HEK293 (cell line): ENCODE measurements around the gene CPT1C.

ENCODE experiments used
- CTCF ChIA-PET: fragments of 350-600 bp; formaldehyde crosslinking; extraction: SDS; loops from one replicate; lab custom pipeline; 2021; ENCODE audit warnings: antibody characterized with exemption; lab: Yijun Ruan, JAX
- POLR2A ChIA-PET: fragments of 300-600 bp; formaldehyde crosslinking; extraction: SDS; loops from one replicate; lab custom pipeline; 2020; ENCODE audit warnings: antibody characterized with exemption, inconsistent platforms; lab: Yijun Ruan, JAX
- H3K27ac ChIP-seq: fragments of 200-500 bp; sonication (Bioruptor generic); 2 replicates; pipeline ENCODE4 v1.5.1; 2014; ENCODE audit warnings: low read depth, low read length, control low read depth, inconsistent platforms; ENCODE audit errors: extremely low read depth
- H3K36me3 ChIP-seq, 2 experiments: fragments of 200-500 bp in 1 of 2; sonication (Bioruptor generic) in 1 of 2; 1 replicate in 1 of 2; 2 replicates in 1 of 2; pipeline ENCODE4 v1.5.1; 2014 to 2017; ENCODE audit warnings: inconsistent platforms in 2 of 2, low read length in 2 of 2; ENCODE audit not compliant: control insufficient read depth in 2 of 2, insufficient read depth in 1 of 2
- H3K4me1 ChIP-seq: fragments of 200-500 bp; sonication (Bioruptor generic); 2 replicates; pipeline ENCODE4 v1.5.1; 2014; ENCODE audit warnings: mild to moderate bottlenecking, low read length, inconsistent platforms; ENCODE audit not compliant: control insufficient read depth, insufficient read depth
- H3K4me3 ChIP-seq: 2 replicates; pipeline ENCODE4 v1.5.1; 2011; ENCODE audit warnings: low read depth, mild to moderate bottlenecking, control low read depth, low read length, moderate library complexity
- H3K9me3 ChIP-seq: fragments of 200-500 bp; sonication (Bioruptor generic); 2 replicates; pipeline ENCODE4 v1.5.1; 2014; ENCODE audit warnings: low read depth, low read length, inconsistent platforms; ENCODE audit not compliant: control insufficient read depth, insufficient read depth
- HOXA7 ChIP-seq: sonication (generic); formaldehyde crosslinking; IDR thresholded peaks from 2 replicates; pipeline ENCODE4 v1.8.1; 2022; ENCODE audit warnings: missing genetic modification reagents, borderline replicate concordance
- KLF1 ChIP-seq: fragments of 450-650 bp; formaldehyde crosslinking; IDR thresholded peaks from 2 replicates; pipeline ENCODE4 v1.5.1; 2016; ENCODE audit warnings: missing biosample characterization, missing genetic modification characterization
- KLF16 ChIP-seq: fragments of 450-650 bp; formaldehyde crosslinking; IDR thresholded peaks from 2 replicates; pipeline ENCODE4 v1.5.1; 2017; ENCODE audit warnings: missing biosample characterization, missing genetic modification characterization
- WT1 ChIP-seq: fragments of 450-650 bp; formaldehyde crosslinking; IDR thresholded peaks from 2 replicates; pipeline ENCODE4 v1.5.1; 2016; ENCODE audit warnings: missing biosample characterization, missing genetic modification characterization
- ZBTB17 ChIP-seq: fragments of 450-650 bp; formaldehyde crosslinking; IDR thresholded peaks from 2 replicates; pipeline ENCODE4 v1.5.1; 2016; ENCODE audit warnings: missing biosample characterization, missing genetic modification characterization
- ZNF266 ChIP-seq: fragments of 450-650 bp; formaldehyde crosslinking; IDR thresholded peaks from 2 replicates; pipeline ENCODE4 v1.5.1; 2016; ENCODE audit warnings: missing biosample characterization, missing genetic modification characterization, low read depth
- ZNF426 ChIP-seq: fragments of 450-650 bp; formaldehyde crosslinking; IDR thresholded peaks from 2 replicates; pipeline ENCODE4 v1.5.1; 2017; ENCODE audit warnings: missing biosample characterization, missing genetic modification characterization, mild to moderate bottlenecking, inconsistent platforms, moderate library complexity
- ZNF600 ChIP-seq: fragments of 450-650 bp; formaldehyde crosslinking; IDR thresholded peaks from 2 replicates; pipeline ENCODE4 v1.5.1; 2016; ENCODE audit warnings: missing biosample characterization, missing genetic modification characterization
- ZNF621 ChIP-seq: fragments of 450-650 bp; formaldehyde crosslinking; IDR thresholded peaks from 2 replicates; pipeline ENCODE4 v1.5.1; 2017; ENCODE audit warnings: missing biosample characterization, missing genetic modification characterization
- ZNF624 ChIP-seq: fragments of 450-650 bp; formaldehyde crosslinking; IDR thresholded peaks from 2 replicates; pipeline ENCODE4 v1.5.1; 2017; ENCODE audit warnings: missing biosample characterization, missing genetic modification characterization
- ZNF629 ChIP-seq: fragments of 450-650 bp; formaldehyde crosslinking; IDR thresholded peaks from 2 replicates; pipeline ENCODE4 v1.5.1; 2017; ENCODE audit warnings: missing biosample characterization, missing genetic modification characterization
- TF ChIP-seq, protein P1 (sequence below): fragments of 450-650 bp; formaldehyde crosslinking; IDR thresholded peaks from 2 replicates; pipeline ENCODE4 v1.5.1; 2016; ENCODE audit warnings: missing biosample characterization, missing genetic modification characterization
- TF ChIP-seq, protein P2 (sequence below): sonication (generic); formaldehyde crosslinking; IDR thresholded peaks from 2 replicates; pipeline ENCODE4 v1.8.1; 2022; ENCODE audit warnings: mild to moderate bottlenecking, moderate library complexity, missing genetic modification reagents
- TF ChIP-seq, protein P3 (sequence below): fragments of 450-650 bp; formaldehyde crosslinking; IDR thresholded peaks from 2 replicates; pipeline ENCODE4 v1.5.1; 2017; ENCODE audit warnings: missing biosample characterization, missing genetic modification characterization
- TF ChIP-seq, protein P4 (sequence below): fragments of 450-650 bp; formaldehyde crosslinking; IDR thresholded peaks from 2 replicates; pipeline ENCODE4 v1.5.1; 2016; ENCODE audit warnings: missing biosample characterization, missing genetic modification characterization, low read depth
- TF ChIP-seq, protein P5 (sequence below): fragments of 450-650 bp; formaldehyde crosslinking; IDR thresholded peaks from 2 replicates; pipeline ENCODE4 v1.5.1; 2016; ENCODE audit warnings: missing biosample characterization, missing genetic modification characterization
- TF ChIP-seq, protein P6 (sequence below): fragments of 450-650 bp; formaldehyde crosslinking; IDR thresholded peaks from 2 replicates; pipeline ENCODE4 v1.5.1; 2017; ENCODE audit warnings: missing biosample characterization, mild to moderate bottlenecking, missing genetic modification characterization, moderate library complexity

Gene CPT1C

DNA sequence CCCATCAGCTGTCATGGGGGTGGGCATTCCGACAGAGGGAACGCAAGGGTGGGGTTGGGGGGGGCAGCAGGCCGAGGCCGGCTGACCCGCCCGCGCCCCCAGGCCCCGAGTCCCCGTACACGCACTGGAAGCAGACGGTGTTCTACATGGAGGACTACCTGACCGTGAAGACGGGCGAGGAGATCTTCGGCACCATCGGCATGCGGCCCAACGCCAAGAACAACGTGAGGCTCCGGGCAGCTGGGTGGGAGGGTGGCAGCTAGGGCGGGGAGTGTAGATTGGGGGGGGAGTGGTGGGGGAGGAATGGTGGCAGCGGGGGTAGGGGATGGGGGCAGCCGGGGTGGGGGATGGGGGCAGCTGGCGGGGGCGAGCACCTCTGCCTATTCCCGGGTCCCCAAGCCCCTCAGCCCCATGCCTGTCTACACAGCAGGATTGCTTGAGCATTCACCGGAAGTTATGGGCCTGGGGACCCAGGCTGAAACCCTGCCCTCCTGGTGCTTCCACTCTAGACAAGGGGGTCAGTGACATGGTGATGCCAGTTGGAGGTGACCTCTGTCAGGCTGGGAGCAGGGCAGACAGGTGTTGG, 4.3 kb upstream of the CPT1C start:
- ChIA-PET CTCF (interaction anchor here (0.6 kb wide), 2 partner anchors 15 to 180 kb away, joined by 3 read pairs; no protein-coding TSS in a partner anchor), POLR2A (interaction anchor here (1.9 kb wide), 1 partner anchor 11 kb away, joined by 6 read pairs; no protein-coding TSS in a partner anchor)
- Histone ChIP-seq H3K4me3 (no peak overlapping the region), H3K9me3 (no peaks in the 10 kb centered on the region), H3K4me1 (peaks cover 8% of the 10 kb centered on the region), H3K27ac (no peak overlapping the region), H3K36me3 (peaks cover 34 to 71% of the 10 kb centered on the region in 2 experiments)
- no peak for TF ChIP-seq HOXA7
- TF ChIP-seq, protein P1, sequence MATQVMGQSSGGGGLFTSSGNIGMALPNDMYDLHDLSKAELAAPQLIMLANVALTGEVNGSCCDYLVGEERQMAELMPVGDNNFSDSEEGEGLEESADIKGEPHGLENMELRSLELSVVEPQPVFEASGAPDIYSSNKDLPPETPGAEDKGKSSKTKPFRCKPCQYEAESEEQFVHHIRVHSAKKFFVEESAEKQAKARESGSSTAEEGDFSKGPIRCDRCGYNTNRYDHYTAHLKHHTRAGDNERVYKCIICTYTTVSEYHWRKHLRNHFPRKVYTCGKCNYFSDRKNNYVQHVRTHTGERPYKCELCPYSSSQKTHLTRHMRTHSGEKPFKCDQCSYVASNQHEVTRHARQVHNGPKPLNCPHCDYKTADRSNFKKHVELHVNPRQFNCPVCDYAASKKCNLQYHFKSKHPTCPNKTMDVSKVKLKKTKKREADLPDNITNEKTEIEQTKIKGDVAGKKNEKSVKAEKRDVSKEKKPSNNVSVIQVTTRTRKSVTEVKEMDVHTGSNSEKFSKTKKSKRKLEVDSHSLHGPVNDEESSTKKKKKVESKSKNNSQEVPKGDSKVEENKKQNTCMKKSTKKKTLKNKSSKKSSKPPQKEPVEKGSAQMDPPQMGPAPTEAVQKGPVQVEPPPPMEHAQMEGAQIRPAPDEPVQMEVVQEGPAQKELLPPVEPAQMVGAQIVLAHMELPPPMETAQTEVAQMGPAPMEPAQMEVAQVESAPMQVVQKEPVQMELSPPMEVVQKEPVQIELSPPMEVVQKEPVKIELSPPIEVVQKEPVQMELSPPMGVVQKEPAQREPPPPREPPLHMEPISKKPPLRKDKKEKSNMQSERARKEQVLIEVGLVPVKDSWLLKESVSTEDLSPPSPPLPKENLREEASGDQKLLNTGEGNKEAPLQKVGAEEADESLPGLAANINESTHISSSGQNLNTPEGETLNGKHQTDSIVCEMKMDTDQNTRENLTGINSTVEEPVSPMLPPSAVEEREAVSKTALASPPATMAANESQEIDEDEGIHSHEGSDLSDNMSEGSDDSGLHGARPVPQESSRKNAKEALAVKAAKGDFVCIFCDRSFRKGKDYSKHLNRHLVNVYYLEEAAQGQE (tag by site-specific recombination): no peak
- no peak for TF ChIP-seq ZNF600 (tag by site-specific recombination)
- no peak for TF ChIP-seq ZBTB17 (tag by site-specific recombination)

DNA sequence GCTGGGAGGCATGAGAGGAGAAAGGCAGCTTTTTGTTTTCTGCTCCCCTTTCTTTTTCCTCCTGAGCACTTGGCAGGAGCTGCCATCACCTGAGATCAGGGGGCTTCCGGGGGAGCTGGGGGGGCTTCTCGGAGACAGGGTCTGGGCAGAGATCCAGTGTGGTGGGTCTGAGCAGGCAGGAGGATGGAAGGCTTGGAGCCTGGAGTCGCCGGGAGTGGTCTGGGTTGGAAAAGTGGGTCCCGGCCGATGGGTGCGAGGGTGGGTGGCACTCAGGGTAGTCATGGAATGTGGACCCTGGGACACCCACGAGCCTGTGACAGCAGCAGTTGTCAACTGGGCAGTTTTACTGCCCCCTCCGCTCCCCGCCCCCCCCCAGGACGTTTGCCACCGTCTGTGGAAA, 3.8 kb upstream of the CPT1C start:
- POLR2A ChIA-PET: interaction anchor here (0.5 kb wide), 1 partner anchor 19 kb away, joined by 3 read pairs; no protein-coding TSS in a partner anchor

DNA sequence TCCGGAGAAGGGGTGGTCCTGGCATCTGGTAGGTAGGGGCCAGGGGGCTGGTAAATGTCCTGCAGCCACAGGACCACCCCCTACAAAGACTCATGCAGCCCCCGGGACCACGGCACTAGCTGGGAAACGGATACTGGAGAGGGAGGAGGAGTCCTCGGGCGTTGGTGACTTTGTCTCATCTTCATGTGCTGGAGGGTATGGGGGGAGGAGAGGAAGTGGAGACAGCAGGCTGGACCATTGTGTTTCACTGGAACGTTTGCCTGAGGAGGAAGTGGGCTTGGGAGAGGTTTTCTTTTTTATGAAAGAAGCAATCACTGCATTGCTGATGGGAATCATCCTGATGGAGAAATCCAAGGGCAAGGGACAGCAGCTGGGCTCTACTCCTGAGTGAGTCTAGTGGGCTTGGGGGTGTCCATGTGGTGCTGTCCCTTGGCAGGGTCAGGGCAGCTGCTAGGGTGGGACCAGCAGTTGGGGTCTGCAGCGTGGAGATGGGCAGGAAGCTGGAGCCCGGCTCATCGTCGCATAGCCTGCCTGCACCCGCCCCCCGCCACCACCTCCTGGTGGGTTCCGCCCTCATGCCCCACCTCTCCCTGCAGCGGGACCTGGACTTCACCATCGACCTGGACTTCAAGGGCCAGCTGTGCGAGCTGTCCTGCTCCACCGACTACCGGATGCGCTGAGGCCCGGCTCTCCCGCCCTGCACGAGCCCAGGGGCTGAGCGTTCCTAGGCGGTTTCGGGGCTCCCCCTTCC, 3.2 kb upstream of the CPT1C start:
- Histone ChIP-seq H3K4me3 (no peak overlapping the region), H3K4me1 (peaks cover 8% of the 10 kb centered on the region), H3K27ac (no peak overlapping the region), H3K36me3 (peaks cover 24 to 59% of the 10 kb centered on the region in 2 experiments), H3K9me3 (no peaks in the 10 kb centered on the region)
- ChIA-PET POLR2A (interaction anchor here (0.5 to 0.7 kb wide), 2 partner anchors 20 to 182 kb away, joined by 3 read pairs; no protein-coding TSS in a partner anchor), CTCF (interaction anchor here (0.8 kb wide), 1 partner anchor 15 kb away, joined by 4 read pairs; no protein-coding TSS in a partner anchor)
- TF ChIP-seq ZNF624 (tag by site-specific recombination): no peak
- TF ChIP-seq ZNF426 (tag by site-specific recombination): no peak
- TF ChIP-seq, protein P2, sequence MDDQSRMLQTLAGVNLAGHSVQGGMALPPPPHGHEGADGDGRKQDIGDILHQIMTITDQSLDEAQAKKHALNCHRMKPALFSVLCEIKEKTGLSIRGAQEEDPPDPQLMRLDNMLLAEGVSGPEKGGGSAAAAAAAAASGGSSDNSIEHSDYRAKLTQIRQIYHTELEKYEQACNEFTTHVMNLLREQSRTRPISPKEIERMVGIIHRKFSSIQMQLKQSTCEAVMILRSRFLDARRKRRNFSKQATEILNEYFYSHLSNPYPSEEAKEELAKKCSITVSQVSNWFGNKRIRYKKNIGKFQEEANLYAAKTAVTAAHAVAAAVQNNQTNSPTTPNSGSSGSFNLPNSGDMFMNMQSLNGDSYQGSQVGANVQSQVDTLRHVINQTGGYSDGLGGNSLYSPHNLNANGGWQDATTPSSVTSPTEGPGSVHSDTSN (CRISPR knock-in tag): no peak
- TF ChIP-seq, protein P3, sequence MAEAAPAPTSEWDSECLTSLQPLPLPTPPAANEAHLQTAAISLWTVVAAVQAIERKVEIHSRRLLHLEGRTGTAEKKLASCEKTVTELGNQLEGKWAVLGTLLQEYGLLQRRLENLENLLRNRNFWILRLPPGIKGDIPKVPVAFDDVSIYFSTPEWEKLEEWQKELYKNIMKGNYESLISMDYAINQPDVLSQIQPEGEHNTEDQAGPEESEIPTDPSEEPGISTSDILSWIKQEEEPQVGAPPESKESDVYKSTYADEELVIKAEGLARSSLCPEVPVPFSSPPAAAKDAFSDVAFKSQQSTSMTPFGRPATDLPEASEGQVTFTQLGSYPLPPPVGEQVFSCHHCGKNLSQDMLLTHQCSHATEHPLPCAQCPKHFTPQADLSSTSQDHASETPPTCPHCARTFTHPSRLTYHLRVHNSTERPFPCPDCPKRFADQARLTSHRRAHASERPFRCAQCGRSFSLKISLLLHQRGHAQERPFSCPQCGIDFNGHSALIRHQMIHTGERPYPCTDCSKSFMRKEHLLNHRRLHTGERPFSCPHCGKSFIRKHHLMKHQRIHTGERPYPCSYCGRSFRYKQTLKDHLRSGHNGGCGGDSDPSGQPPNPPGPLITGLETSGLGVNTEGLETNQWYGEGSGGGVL (tag by site-specific recombination): no peak
- no peak for TF ChIP-seq WT1 (tag by site-specific recombination)
- no peak for TF ChIP-seq KLF16 (tag by site-specific recombination)
- TF ChIP-seq KLF1 (tag by site-specific recombination): peak; percentile 18; the same call in 1 of the 2 replicates
- TF ChIP-seq ZNF621 (tag by site-specific recombination): no peak
- TF ChIP-seq ZNF266 (tag by site-specific recombination): no peak

More for the DNA sequence above, 3.8 kb upstream of the CPT1C start:
- H3K36me3 ChIP-seq: peaks cover 29 to 65% of the 10 kb centered on the region in 2 experiments
- TF ChIP-seq, protein P4, sequence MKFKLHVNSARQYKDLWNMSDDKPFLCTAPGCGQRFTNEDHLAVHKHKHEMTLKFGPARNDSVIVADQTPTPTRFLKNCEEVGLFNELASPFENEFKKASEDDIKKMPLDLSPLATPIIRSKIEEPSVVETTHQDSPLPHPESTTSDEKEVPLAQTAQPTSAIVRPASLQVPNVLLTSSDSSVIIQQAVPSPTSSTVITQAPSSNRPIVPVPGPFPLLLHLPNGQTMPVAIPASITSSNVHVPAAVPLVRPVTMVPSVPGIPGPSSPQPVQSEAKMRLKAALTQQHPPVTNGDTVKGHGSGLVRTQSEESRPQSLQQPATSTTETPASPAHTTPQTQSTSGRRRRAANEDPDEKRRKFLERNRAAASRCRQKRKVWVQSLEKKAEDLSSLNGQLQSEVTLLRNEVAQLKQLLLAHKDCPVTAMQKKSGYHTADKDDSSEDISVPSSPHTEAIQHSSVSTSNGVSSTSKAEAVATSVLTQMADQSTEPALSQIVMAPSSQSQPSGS (tag by site-specific recombination): no peak
- no peak for TF ChIP-seq ZNF629
- TF ChIP-seq, protein P5, sequence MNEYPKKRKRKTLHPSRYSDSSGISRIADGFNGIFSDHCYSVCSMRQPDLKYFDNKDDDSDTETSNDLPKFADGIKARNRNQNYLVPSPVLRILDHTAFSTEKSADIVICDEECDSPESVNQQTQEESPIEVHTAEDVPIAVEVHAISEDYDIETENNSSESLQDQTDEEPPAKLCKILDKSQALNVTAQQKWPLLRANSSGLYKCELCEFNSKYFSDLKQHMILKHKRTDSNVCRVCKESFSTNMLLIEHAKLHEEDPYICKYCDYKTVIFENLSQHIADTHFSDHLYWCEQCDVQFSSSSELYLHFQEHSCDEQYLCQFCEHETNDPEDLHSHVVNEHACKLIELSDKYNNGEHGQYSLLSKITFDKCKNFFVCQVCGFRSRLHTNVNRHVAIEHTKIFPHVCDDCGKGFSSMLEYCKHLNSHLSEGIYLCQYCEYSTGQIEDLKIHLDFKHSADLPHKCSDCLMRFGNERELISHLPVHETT (tag by site-specific recombination): no peak
- TF ChIP-seq, protein P6, sequence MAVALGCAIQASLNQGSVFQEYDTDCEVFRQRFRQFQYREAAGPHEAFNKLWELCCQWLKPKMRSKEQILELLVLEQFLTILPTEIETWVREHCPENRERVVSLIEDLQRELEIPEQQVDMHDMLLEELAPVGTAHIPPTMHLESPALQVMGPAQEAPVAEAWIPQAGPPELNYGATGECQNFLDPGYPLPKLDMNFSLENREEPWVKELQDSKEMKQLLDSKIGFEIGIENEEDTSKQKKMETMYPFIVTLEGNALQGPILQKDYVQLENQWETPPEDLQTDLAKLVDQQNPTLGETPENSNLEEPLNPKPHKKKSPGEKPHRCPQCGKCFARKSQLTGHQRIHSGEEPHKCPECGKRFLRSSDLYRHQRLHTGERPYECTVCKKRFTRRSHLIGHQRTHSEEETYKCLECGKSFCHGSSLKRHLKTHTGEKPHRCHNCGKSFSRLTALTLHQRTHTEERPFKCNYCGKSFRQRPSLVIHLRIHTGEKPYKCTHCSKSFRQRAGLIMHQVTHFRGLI (tag by site-specific recombination): no peak
- H3K27ac ChIP-seq: no peak overlapping the region
- CTCF ChIA-PET: no interaction called here
- H3K4me1 ChIP-seq: peaks cover 8% of the 10 kb centered on the region
- H3K9me3 ChIP-seq: no peaks in the 10 kb centered on the region
- H3K4me3 ChIP-seq: no peak overlapping the region
